GM15510 (cell line): ENCODE data around the gene TSNAXIP1.
A peak's percentile ranks its signal among the peaks of the same experiment; 100 is the strongest.

Experiments
- POLR2A ChIP-seq: IDR thresholded peaks from 3 replicates; pipeline ENCODE4 v1.6.1; 2011; ENCODE audit warnings: borderline replicate concordance; ENCODE audit not compliant: insufficient read length; ENCODE audit errors: extremely low read depth

TSNAXIP1 gene

GRCh38 chr16:67805718-67806427 lies 816 bp upstream of the TSNAXIP1 start:
- TF ChIP-seq POLR2A = no peak

GRCh38 chr16:67807148-67807682 lies 526 bp downstream of the TSNAXIP1 start:
- no peak for TF ChIP-seq POLR2A

- no peak for TF ChIP-seq POLR2A
Observed at GRCh38 chr16:67811899-67812298, 5.2 kb downstream of the TSNAXIP1 start.

GRCh38 chr16:67814567-67814966 lies 7.9 kb downstream of the TSNAXIP1 start:
- TF ChIP-seq POLR2A = no peak

GRCh38 chr16:67820608-67821259 lies 14.0 kb downstream of the TSNAXIP1 start:
- no peak for TF ChIP-seq POLR2A

- TF ChIP-seq POLR2A = no peak
Observed at GRCh38 chr16:67822511-67822910, 15.8 kb downstream of the TSNAXIP1 start.

GRCh38 chr16:67825119-67825518 lies 18.4 kb downstream of the TSNAXIP1 start:
- TF ChIP-seq POLR2A = no peak

GRCh38 chr16:67825906-67826305 lies 19.2 kb downstream of the TSNAXIP1 start:
- no peak for TF ChIP-seq POLR2A

GRCh38 chr16:67828651-67829050 lies 22.0 kb downstream of the TSNAXIP1 start:
- no peak for TF ChIP-seq POLR2A

GRCh38 chr16:67833030-67833414 lies 26.3 kb downstream of the TSNAXIP1 start:
- no peak for TF ChIP-seq POLR2A

GRCh38 chr16:67833415-67834241 lies 26.9 kb downstream of the TSNAXIP1 start:
- peak; percentile 85 for TF ChIP-seq POLR2A

GRCh38 chr16:67834242-67834614 lies 27.5 kb downstream of the TSNAXIP1 start:
- TF ChIP-seq POLR2A = no peak

- TF ChIP-seq POLR2A = no peak
Observed at GRCh38 chr16:67837811-67838210, 31.1 kb downstream of the TSNAXIP1 start.

GRCh38 chr16:67841198-67841815 lies 34.6 kb downstream of the TSNAXIP1 start:
- no peak for TF ChIP-seq POLR2A
